ENCODE data around the gene DCTN3. TPM values are rescaled to one million over a fixed set of nuclear protein-coding genes. Genes with fewer than 3 reads are reported as not detected.

Gene DCTN3
- total RNA-seq, 1 experiment from 2014 or later: 27.5 TPM

- TF ChIP-seq MXD4 (CRISPR knock-in tag; IDR thresholded peaks at IDR 0.05; ENCODE audit: borderline replicate concordance): no peak
These were observed 45.7 kb downstream of the DCTN3 start (continued) for GRCh38 chr9:34574571-34574970.

DNA sequence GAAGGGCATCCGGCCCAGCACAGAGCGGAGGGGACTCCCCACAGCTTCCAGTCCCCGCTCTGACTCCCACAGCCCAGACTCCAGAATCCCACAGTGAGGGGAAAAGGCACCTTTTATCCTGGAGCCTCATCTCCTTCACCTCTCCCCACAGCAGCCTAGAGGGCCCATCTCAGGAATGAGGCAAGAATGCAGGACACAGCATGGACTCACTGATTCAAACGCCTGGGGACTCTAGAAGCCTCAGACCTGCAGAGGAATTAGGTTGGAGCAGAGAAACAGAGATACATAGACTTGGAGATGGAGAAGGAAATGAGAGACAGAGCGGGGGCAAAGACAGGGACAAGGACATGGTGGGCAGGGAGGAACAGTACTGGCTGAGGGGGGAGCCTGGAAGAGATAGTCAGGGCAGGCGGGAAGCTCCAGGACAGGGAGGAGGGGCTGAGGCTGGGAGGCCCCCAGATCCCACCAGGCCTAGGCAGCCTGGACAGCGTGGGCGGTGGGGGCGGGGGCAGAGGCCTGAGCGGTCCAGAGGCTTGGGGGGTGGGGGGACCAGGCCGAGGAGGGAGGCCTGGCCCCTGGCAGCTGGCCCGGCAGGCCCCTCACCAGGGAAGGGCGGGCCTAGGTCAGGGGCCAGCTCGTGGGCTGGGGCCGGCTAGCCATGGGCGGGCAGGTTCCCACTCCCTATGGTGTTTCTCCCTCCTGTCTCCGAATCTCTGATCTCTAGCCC is 46.5 kb downstream of the DCTN3 start:
- Mint-ChIP-seq H3K27me3 (ENCODE audit: low read depth) (peaks cover 31% of the 10 kb centered on the region), H3K27ac (no peak overlapping the region), H3K4me1 (peaks cover 36% of the 10 kb centered on the region), H3K36me3 (no peaks in the 10 kb centered on the region), H3K9me3 (no peaks in the 10 kb centered on the region), H3K4me3 (no peak overlapping the region)
- ChIA-PET CTCF (interaction anchor here (0.6 to 7.4 kb wide), 6 partner anchors 11 to 170 kb away, joined by 3 to 109 read pairs (median 8); no protein-coding TSS in a partner anchor), POLR2A (no interaction called here)
- ATAC-seq: peak; percentile 6; the same call in 1 of the 2 replicates
- no peak for DNase-seq (ENCODE audit: low spot score)
- TF ChIP-seq TCF7 (CRISPR knock-in tag; IDR thresholded peaks at IDR 0.05; ENCODE audit: low read depth): no peak
- TF ChIP-seq HMGXB4 (CRISPR knock-in tag; IDR thresholded peaks at IDR 0.05): no peak
- TF ChIP-seq ZNF416 (CRISPR knock-in tag; IDR thresholded peaks at IDR 0.05): no peak
- TF ChIP-seq ZNF671 (CRISPR knock-in tag; IDR thresholded peaks at IDR 0.05): no peak
- no peak for TF ChIP-seq GTF2I (CRISPR knock-in tag; conservative IDR thresholded peaks at IDR 0.05)
- TF ChIP-seq NFYB (CRISPR knock-in tag; conservative IDR thresholded peaks at IDR 0.05; ENCODE audit: low read depth): no peak
- TF ChIP-seq AFF4 (CRISPR knock-in tag; IDR thresholded peaks at IDR 0.05; ENCODE audit: borderline replicate concordance): no peak
- TF ChIP-seq ZNF219 (CRISPR knock-in tag; IDR thresholded peaks at IDR 0.05; ENCODE audit: borderline replicate concordance): no peak
- TF ChIP-seq, protein P1, sequence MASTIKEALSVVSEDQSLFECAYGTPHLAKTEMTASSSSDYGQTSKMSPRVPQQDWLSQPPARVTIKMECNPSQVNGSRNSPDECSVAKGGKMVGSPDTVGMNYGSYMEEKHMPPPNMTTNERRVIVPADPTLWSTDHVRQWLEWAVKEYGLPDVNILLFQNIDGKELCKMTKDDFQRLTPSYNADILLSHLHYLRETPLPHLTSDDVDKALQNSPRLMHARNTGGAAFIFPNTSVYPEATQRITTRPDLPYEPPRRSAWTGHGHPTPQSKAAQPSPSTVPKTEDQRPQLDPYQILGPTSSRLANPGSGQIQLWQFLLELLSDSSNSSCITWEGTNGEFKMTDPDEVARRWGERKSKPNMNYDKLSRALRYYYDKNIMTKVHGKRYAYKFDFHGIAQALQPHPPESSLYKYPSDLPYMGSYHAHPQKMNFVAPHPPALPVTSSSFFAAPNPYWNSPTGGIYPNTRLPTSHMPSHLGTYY (CRISPR knock-in tag; IDR thresholded peaks at IDR 0.05): no peak

DNA sequence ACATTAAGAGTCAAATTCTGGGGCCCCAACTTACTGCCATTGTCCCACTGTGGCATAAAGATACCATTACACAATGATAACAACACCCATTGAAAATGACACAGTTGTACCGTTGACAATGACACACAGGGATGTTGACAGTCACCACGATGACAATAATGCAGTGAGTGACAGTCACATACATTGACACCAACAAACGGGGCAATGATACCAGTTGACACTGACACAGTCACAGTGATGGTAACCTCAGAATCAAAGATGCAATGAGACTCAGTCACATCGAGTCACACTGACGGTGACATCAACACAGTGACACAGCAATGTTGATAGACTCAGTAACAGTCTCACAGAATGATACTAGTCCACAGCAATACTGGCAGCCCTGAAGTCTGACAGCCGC is 47.7 kb downstream of the DCTN3 start:
- no peak for TF ChIP-seq GRHL2 (CRISPR knock-in tag; IDR thresholded peaks at IDR 0.05; ENCODE audit: insufficient replicate concordance, severe bottlenecking)
- TF ChIP-seq PRRX2 (CRISPR knock-in tag; IDR thresholded peaks at IDR 0.05): no peak
- no peak for TF ChIP-seq ZNF138 (CRISPR knock-in tag; conservative IDR thresholded peaks at IDR 0.05)
- TF ChIP-seq, protein P2, sequence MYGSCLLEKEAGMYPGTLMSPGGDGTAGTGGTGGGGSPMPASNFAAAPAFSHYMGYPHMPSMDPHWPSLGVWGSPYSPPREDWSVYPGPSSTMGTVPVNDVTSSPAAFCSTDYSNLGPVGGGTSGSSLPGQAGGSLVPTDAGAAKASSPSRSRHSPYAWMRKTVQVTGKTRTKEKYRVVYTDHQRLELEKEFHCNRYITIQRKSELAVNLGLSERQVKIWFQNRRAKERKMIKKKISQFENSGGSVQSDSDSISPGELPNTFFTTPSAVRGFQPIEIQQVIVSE (CRISPR knock-in tag; IDR thresholded peaks at IDR 0.05; ENCODE audit: borderline replicate concordance): no peak
- no peak for TF ChIP-seq IRF1 (CRISPR knock-in tag; IDR thresholded peaks at IDR 0.05)
- TF ChIP-seq FOXK1 (CRISPR knock-in tag; IDR thresholded peaks at IDR 0.05): no peak
- CTCF ChIA-PET: no interaction called here
- H3K9me3 Mint-ChIP-seq: no peaks in the 10 kb centered on the region
- peaks cover 39% of the 10 kb centered on the region for H3K4me1 Mint-ChIP-seq
- no peak overlapping the region for H3K27ac Mint-ChIP-seq
- DNase-seq (ENCODE audit: low spot score) (no peak), ATAC-seq (no peak)
- no peaks in the 10 kb centered on the region for H3K36me3 Mint-ChIP-seq
- H3K27me3 Mint-ChIP-seq (ENCODE audit: low read depth): peaks cover 23% of the 10 kb centered on the region
- POLR2A ChIA-PET: no interaction called here
- H3K4me3 Mint-ChIP-seq: no peak overlapping the region
